Measurements from ENCODE around the gene GABBR2. TPM values are rescaled to one million over a fixed set of nuclear protein-coding genes. Genes with fewer than 3 reads are reported as not detected.

GABBR2 gene
- total RNA-seq, 1 experiment from 2014 or later: 0.76 TPM

- no peaks in the 10 kb centered on the region for H3K9me3 ChIP-seq (ENCODE audit: insufficient read depth, low read depth)
- DNase-seq: no peak
- BruUV-seq (replicated peaks): no TSS peak
- intact Hi-C loops (cut with micrococcal nuclease; ENCODE audit: unreplicated experiment): no loop called here
- ChIA-PET CTCF (no interaction called here), POLR2A (ENCODE audit: unreplicated experiment) (no interaction called here)
- H3K4me1 ChIP-seq (replicated peaks; ENCODE audit: insufficient read depth): peaks cover 6% of the 10 kb centered on the region
- no peak overlapping the region for H2AFZ ChIP-seq
- H3K9me2 ChIP-seq (ENCODE audit: insufficient read depth): no peaks in the 10 kb centered on the region
- no peak overlapping the region for H3K4me2 ChIP-seq
- H4K20me1 ChIP-seq (ENCODE audit: insufficient read depth): no peaks in the 10 kb centered on the region
- no peaks in the 10 kb centered on the region for H3F3A ChIP-seq (ENCODE audit: insufficient read depth, low read depth)
- TF ChIP-seq EZH2 (IDR thresholded peaks at IDR 0.05; ENCODE audit: low read depth) (no peak), CTCF (conservative IDR thresholded peaks at IDR 0.05) (no peak)
- no peaks in the 10 kb centered on the region for H3K27me3 ChIP-seq (ENCODE audit: insufficient read depth, low read depth)
- no peaks in the 10 kb centered on the region for H3K36me3 ChIP-seq (ENCODE audit: low read depth)
- H3K79me2 ChIP-seq (ENCODE audit: low read depth): no peaks in the 10 kb centered on the region
- no peak overlapping the region for H3K4me3 ChIP-seq
- H3K27ac ChIP-seq: no peak overlapping the region
Observed at GRCh38 chr9:98639133-98639532, 69.6 kb downstream of the GABBR2 start.

GRCh38 chr9:98637381-98637780 lies 71.4 kb downstream of the GABBR2 start:
- Histone ChIP-seq H3K4me1 (replicated peaks; ENCODE audit: insufficient read depth) (peaks cover 6% of the 10 kb centered on the region), H4K20me1 (ENCODE audit: insufficient read depth) (no peaks in the 10 kb centered on the region), H2AFZ (no peak overlapping the region), H3F3A (ENCODE audit: insufficient read depth, low read depth) (no peaks in the 10 kb centered on the region), H3K4me3 (no peak overlapping the region), H3K4me2 (no peak overlapping the region), H3K9me3 (ENCODE audit: insufficient read depth, low read depth) (no peaks in the 10 kb centered on the region), H3K27me3 (ENCODE audit: insufficient read depth, low read depth) (no peaks in the 10 kb centered on the region), H3K27ac (no peak overlapping the region), H3K36me3 (ENCODE audit: low read depth) (no peaks in the 10 kb centered on the region), H3K79me2 (ENCODE audit: low read depth) (no peaks in the 10 kb centered on the region), H3K9me2 (ENCODE audit: insufficient read depth) (no peaks in the 10 kb centered on the region)
- intact Hi-C loops (cut with micrococcal nuclease; ENCODE audit: unreplicated experiment): no loop called here
- TF ChIP-seq CTCF (conservative IDR thresholded peaks at IDR 0.05) (no peak), EZH2 (IDR thresholded peaks at IDR 0.05; ENCODE audit: low read depth) (no peak)
- ChIA-PET POLR2A (ENCODE audit: unreplicated experiment) (no interaction called here), CTCF (no interaction called here)
- DNase-seq: no peak
- BruUV-seq (replicated peaks): no TSS peak

GRCh38 chr9:98635374-98635773 lies 73.4 kb downstream of the GABBR2 start:
- Histone ChIP-seq H2AFZ (no peak overlapping the region), H3K4me1 (replicated peaks; ENCODE audit: insufficient read depth) (peaks cover 6% of the 10 kb centered on the region), H3K79me2 (ENCODE audit: low read depth) (no peaks in the 10 kb centered on the region), H3F3A (ENCODE audit: insufficient read depth, low read depth) (no peaks in the 10 kb centered on the region), H3K27me3 (ENCODE audit: insufficient read depth, low read depth) (no peaks in the 10 kb centered on the region), H3K9me2 (ENCODE audit: insufficient read depth) (no peaks in the 10 kb centered on the region), H3K27ac (no peak overlapping the region), H3K9me3 (ENCODE audit: insufficient read depth, low read depth) (no peaks in the 10 kb centered on the region), H4K20me1 (ENCODE audit: insufficient read depth) (no peaks in the 10 kb centered on the region), H3K4me2 (no peak overlapping the region), H3K36me3 (ENCODE audit: low read depth) (no peaks in the 10 kb centered on the region), H3K4me3 (no peak overlapping the region)
- TF ChIP-seq CTCF (conservative IDR thresholded peaks at IDR 0.05) (no peak), EZH2 (IDR thresholded peaks at IDR 0.05; ENCODE audit: low read depth) (no peak)
- no TSS peak for BruUV-seq (replicated peaks)
- DNase-seq: peak; percentile 15 to 57
- intact Hi-C loops (cut with micrococcal nuclease; ENCODE audit: unreplicated experiment): loop anchor here (1.0 kb wide), 1 partner anchor 61 kb away; no protein-coding TSS in a partner anchor
- ChIA-PET CTCF (no interaction called here), POLR2A (ENCODE audit: unreplicated experiment) (interaction anchor here (0.6 kb wide), 1 partner anchor 118 kb away, joined by 4 read pairs; no protein-coding TSS in a partner anchor)
